NCI-H1694 (cell line): ENCODE measurements around the gene INTS7.
"Not testable (repeated sequence)": the region's sequence is repeated elsewhere in the genome, so short reads cannot be mapped to it uniquely, and the experiment has no call there.

Source experiments
- DNase-seq: peaks from one replicate; lab custom pipeline; 2025; lab: John Stamatoyannopoulos, UW

Gene INTS7

DNA sequence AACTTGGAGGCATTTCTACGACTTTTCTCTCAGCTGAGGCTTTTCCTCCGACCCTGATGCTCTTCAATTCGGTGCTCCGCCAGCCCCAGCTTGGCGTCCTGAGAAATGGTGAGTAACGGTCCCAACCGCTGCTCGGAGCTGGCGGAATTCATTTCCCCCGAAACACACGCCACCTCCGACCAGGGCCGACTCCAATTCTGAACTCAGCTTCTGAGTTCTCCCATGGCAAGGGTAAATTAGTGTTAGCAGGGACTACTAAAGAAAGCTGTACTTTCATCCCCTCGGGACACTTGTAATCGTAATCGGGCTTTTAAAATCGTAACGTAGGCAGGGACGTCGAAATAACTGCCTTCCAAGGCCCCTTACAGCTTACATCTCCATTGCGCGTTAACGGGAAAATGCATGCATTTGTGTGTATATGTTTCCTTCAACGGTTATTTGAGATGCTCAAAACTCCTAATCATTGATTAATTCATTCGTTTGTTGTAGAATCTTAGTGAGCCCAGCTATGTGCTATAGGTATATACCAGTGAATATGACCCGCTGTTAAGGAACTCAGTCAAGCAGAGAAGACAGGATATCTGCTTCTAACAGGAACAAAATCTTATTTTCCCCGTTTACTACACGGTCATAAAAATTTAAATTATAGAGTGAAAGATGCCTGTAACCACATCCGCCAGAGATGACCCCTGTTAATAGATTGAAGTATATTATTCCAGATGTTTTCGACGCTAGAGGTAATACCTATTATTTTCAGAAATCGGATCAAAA is 663 bp upstream of the INTS7 start:
- no peak for DNase-seq

DNA sequence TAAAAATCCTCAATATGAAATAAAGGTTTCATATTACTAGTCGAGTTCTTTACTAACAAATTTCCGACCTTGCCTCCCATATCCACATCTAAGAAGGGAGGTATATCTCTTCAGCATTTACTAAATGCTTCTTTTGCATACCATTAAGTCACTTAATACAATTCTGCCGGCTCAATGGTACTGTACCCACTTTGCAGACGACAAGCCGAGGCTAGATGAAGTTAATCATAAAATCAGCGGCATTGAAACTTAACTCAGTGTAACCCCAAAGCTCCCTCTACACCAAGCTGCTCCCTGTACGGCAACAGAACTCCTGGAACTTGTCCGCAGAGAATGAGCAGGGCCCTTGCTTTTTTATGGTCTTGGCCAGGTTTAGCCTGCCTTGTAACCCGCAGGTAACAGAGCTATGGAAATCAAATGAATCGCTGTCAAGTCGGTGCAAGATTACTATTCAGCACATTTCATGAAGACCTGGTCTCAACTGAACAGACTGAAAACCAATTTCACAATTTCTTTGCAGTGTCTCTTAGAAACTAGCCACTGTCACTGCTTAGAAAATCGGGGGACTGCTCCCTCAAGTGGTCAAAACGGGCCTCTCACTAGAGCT is 738 bp downstream of the INTS7 start:
- no peak for DNase-seq

DNA sequence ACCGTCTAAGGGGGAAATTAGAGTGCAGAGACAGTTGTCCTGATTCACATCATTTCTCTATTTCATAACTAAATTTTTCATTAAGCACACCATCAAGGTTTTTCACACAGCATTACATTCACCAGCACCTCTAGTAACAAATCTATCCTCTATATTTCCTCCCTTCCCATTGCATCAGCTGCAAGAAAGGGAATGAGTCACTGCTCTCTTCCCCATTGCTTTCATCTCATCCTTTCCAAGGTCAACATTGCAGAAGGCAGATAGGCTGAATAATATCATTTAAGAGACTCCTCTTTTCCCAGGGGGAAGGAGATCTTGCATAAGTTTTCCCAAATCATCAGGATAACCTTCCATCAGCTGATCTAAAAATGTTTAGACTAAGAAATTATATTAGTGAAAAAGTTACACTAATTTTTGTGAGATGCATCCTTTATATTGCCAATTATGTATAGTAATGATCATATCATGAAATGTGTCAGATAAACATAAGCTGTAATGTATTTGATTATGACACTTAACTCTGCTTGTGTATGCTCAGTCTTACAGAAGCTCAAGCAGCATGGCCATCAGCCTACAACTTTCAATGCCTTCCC is 4.3 kb downstream of the INTS7 start:
- DNase-seq = no peak

DNA sequence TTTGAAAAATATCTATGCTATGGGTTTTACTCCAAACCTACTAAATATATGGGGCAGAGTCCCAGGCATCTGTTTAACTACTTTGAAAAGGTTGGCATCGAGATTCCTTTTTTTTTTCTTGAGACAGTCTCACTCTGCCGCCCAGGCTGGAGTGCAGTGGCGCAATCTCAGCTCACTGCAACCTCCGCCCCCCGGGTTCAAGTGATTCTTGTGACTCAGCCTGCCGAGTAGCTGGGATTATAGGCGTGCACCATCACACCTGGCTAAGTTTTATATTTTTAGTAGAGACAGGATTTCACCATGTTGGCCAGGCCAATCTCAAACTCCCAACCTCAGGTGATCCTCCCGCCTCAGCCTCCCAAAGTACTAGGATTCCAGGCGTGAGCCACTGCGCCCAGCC is 7.6 kb downstream of the INTS7 start:
- DNase-seq = not testable (repeated sequence)

DNA sequence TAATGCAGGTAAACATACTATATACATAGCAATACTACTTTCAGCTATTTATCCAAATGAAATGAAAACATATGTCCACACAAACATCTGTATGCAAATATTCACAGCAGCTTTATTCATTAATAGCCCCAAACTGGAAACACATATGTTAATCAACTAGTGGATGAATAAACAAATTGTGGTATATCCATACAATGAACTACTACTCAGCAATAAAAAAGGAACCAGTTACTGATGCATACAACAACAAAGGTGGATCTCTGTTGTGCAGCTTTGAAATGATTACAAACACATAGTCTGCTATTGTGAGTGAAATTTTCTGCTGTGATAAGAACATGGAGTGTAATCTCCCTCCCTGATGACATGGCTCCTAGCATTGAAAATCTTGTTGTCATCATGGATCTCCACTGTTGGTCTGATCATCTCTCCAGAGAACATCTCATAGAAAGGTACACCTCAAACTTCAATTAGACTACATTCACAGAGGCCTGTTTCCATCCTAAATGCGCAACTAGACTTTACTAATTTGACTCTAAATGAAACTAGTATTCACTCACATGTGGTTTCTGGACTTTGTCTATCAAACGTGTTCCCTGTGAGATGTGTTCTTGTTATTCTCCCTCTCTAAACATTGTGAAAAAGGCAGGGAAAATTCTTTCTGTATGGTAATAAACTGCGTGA is 10.7 kb downstream of the INTS7 start:
- no peak for DNase-seq

DNA sequence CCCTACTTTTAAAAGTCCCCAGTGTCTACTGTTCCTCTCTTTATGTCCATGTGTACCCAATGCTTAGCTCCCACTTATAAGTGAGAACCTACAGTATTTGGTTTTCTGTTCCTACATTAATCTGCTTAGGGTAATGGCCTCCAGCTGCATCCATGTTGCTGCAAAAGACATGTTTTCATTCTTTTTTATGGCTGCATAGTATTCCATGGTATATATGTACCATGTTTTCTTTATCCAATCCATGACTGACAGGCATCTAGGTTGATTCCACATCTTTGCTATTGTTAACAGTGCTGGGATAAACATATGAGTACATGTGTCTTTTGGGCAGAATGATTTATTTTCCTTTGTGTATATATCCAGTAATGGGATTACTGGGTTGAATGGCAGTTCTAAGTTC is 12.4 kb downstream of the INTS7 start:
- not testable (repeated sequence) for DNase-seq

DNA sequence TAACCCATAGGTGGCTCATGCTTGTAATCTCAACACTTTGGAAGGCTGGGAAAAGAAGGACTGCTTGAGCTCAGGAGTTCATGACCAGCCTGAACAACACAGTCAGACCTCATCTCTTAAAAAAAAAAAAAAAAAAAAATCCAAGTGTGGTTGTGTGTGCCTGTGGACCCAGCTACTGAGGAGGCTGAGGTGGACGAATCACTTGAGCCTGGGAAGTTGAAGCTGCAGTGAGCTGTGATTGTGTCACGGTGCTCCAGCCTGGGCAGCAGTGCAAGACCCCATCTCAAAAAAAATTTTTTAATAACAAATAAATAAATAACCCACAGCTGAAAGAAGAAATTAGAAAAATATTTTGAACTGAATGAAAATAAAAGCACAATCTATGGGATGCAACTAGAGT is 13.8 kb downstream of the INTS7 start:
- no peak for DNase-seq

DNA sequence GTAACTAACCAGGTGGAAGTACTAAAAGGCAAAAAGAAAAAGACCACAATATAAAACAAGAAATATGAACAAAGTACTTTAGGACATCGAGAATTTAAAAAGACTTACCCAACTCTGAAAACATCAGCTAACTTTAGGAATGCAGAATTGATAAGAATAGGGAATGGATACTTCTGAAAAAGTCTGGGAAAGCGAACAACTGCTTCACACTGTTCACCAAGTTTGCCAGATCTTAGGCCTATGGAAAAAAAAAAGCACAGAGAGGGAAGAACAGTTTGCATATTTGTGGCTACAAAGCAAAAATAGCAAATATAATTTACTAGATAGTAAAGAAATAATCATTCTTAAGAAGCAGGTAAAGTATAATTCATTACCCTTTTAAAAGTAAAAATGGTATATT is 14.4 kb downstream of the INTS7 start:
- DNase-seq = no peak

DNA sequence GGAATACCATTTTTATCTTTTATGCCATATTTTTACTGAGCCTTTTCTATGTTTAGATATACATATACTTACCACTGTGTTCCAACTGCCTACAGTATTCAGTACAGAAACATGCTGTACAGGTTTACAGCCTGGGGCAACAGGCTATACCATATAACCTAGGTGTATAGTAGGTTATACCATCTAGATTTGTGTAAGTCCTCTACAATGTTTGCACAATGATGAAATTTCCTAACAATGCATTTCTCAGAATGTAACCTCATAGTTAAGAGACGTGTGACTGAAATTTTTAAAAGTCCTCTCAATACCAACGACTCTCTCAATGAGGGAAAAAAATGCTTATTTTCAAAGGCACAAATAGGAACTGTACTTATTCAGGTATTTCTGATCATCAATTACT is 21.7 kb downstream of the INTS7 start:
- no peak for DNase-seq

DNA sequence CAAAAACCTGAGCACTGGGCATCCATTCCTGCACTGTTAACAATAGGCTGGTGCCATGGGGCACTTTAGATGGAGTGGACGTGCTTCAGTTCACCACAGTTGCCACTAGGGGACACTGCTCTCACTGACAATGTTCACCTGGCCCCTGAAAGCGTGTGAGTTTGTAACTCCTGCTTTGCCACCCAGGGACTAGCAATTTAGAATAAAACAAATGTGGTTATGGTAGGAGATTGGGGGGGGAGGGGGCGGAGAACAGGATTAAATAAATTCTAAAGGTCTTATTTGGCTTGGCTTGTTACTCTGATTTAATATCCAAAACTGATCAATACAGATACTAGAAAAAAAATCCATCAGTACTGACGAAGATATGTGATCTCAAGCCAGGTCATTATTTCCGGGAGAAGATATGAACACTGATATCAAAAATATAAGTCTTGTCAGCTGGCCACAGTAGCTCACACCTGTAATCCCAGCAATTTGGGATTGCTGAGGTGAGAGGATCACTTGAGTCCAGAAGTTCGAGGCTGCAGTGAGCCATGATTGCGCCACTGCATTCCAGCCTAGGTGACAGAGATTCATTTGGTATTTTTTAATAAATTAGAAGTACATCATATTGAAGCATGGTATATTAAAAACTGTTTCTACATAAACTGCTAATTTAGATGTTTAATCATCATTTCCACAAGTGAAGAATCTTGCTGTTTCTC is 23.2 kb downstream of the INTS7 start:
- peak; percentile 24 for DNase-seq

DNA sequence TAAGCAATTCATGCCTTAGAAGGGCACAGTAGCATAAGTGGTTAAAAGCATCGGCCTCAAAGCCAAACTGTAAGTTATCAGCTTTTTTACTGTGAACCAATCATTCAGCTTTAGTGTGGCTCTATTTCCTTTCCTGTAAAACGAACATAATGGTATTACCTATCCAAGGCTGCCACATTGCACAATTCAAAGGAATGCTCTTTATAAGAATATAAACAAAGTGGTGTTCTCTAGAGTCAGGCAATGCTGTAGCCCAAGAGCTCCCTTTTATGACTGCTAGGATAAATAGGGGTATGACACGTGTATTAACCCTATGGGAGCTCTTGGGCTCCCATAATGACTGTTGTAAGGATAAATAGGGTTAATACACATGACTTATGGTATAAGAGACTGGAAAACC is 25.4 kb downstream of the INTS7 start:
- DNase-seq = no peak

DNA sequence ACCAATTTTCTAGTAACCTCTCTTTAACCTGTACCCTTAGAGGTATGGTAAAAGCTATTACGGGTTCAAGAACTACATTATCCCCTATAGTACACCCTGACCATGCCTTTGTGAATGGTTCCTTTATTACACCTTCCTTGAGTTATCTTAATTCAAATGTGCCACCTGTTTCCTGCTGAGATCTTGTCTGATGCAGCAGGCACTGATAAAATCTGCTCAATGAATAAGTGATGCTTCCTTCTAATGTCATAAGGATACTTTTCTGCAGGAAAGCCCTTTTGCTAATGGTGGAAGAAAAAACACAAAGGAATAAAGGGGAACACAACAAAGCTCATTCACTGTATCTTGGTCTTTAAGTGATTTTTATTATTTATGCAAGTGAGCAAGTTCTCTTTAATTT is 25.8 kb downstream of the INTS7 start:
- no peak for DNase-seq

DNA sequence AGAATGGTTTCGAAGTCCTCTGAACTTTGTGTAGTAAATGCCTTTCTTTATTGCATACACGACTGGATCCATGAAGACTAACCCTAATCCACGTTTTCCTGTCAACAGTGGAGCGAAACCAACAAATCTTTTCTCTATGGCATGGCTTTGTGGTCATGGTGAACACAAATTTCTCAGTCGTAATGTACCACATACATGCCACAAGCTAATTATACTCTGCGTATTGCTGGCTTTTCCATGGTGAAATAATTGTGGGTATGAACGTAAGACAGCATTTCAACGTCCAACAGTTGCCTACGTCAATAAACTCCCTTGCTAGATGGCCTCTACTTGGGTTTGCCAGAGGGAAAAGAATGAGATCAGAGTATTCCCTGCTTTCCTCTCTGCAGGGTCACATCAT is 27.5 kb downstream of the INTS7 start:
- no peak for DNase-seq

DNA sequence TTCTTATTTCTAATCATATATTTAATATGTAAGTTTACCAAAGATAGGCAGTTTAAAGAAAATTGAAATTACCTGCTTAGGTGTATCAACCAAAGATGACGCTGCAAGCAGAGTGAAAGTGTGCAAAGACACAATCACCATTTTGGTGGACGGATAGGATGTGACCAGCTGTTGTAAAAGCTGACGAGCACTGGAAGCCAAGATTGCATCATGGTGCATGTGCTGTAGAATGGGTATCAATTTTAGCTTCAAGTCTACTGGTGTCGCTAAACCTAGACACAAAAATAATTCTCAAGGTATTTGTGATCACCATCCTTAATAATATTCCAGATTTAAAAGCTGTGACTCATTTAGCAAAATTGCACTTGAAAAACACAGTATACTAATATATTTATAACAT is 28.2 kb downstream of the INTS7 start:
- DNase-seq = no peak

DNA sequence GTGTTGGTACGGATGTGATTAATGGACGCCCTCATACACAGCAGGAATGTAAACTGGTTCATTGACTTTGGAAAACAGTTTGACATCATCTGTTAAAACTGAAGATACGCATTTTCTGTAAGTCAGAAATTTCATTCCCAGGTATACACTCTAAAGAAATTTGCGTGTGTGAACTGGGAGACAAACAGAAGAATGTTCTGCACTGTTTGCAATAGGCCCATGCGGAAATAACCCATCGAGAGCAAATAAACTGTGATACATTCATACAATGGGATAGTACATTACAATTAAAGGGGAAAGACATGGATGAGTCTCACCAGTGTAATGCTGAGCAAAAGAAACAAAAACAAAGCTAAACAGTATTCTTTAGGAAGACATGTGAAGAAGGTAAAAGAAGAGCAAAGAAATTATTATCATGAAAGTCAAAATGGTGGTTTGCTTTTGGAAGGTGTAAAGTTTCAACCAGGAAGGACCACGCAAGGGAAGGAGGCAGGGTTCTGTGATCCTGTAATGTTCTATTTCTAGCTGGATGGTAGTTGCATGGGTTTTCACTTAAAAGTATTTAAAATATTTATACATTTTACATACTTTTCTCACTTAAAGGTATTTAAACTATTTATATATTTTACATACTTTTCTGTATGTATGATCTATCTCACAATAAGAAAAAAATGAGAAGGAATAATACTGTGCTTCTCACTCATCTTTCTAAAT is 30.3 kb downstream of the INTS7 start:
- DNase-seq = no peak

DNA sequence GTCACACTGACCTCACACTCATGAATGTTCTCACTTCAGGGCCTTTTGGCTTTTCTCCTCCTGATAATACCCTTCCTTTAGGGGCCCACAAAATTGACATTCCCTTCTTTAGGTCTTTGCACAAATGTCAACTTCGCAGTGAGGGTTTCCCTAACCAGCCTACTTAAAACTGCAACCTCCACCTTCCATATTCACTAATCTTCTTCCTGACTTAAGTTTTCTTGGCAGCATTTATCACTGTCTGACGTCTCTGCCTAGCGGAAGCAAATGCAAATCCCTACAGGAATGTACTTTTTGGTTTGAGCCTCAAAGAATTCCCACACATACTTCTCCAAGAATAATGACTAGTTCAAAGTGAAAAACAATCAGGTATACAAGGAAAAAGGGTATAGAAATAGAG is 32.8 kb downstream of the INTS7 start:
- DNase-seq = no peak

DNA sequence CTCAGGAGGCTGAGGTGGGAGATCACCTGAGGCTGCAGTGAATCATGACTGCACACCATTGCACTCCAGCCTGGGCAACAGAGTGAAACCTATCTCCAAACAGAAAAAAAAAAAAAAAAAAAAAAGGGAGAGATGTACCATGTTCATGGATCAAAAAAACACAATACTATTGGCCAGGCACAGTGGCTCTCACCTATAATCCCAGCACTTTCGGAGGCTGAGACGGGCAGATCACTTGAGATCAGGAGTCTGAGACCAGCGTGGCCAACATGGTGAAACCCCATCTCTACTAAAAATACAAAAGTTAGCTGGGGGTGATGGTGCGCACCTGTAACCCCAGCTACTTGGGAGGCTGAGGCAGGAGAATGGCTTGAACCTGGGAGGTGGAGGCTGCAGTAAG is 37.9 kb downstream of the INTS7 start:
- DNase-seq = not testable (repeated sequence)

DNA sequence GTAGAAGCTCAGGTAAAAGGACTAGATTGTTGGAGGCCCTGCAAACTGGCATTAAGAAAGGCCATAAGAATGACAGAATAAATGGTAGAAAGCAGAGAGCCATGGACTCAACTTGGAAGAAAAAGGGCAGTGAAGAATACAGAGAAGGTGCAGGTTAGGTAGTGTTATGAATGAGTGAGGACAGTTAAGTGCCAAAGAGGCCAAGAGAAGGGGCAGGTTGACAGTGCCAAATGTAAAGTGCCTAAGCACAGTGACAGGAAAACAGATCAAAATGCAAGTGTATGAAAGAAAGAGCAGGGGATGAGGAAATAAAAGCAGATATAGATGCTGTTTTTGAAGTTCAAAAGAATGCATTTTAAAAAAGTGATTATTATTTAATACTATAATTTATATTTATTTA is 43.7 kb downstream of the INTS7 start:
- no peak for DNase-seq

DNA sequence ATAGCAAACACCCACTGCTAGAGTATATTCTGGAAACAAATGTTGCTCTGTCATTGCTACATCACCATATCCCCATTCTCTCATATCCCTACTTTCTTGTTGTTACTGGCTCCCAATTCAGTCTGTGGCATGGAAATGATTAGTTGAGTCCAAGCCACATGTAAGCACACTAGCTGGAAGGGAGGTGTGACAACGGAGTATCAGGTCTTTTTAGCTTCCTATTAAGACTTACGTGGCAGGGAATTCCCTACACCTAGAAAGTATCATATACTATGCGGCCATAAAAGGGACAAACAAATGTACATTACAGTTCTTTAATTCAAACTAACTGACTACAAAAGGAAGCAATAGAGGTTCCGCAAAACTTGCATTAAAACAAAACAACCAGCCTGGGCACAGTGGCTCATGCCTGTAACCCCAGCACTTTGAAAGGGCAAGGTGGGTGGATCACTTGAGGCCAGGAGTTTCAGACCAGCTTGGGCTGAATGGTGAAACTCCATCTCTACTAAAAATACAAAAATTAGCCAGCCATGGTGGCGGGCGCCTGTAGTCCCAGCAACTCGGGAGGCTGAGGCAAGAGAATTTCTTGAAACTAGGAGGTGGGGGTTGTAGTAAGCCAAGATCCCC is 48.6 kb downstream of the INTS7 start:
- no peak for DNase-seq

DNA sequence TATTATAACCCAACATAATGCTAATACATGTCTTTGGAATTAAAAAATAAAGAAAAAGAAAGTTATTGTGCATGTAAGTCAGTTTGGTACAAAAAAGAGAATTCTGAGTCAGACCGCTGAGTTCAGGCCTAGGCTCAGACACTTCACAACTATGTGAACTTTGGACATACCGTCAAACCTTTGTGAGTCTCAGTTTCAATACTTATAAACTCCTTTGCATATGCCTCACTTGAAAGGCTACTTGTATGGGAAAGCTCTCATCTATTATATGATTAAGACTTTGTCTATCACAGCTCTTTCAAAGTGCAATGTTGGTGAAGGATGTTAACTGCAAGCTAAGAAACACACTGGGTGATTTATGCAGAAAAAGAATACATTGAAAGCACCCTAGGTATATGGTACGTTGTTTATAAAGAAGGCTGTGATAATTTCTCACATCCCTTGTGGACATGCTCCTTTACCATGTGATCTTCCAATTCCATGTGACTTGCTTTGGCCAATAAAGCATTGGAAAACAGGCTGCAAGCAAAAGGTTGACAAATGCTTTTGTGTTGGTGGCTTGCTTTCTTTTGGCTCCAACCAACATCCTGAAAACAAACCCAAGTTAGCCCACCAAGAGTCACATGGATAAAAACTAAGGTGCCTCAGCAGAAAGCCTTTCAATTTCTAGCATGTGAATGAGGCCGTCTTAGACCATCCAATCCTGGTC is 49.6 kb downstream of the INTS7 start:
- DNase-seq = no peak

DNA sequence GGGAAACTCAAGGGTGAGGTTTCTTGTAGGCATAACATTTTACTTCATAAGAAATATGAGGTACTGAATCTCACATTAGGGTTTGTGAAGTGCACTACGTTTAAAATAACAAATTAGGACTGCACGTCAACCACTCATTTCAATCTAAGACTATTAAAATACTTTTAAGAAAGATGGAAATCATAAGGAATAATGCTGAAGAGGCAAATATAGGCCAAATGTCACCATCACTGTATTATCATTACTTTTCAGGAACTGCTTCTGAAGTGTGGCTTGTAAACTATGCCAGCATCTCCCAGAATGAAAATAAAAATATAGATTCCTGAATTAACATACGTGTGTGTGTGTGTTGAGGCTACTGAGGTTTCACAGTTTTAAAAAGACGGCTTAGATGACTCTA is 56.8 kb downstream of the INTS7 start:
- no peak for DNase-seq
